Breast epithelium (tissue), 4 donors: ENCODE data around the gene CA5B. TPM values are rescaled to one million over a fixed set of nuclear protein-coding genes. Genes with fewer than 3 reads are reported as not detected.

ENCODE experiments used
- DNase-seq, 2 donors: peaks; one replicate each; pipeline ENCODE4 v3.0.0-alpha.2; 2019; ENCODE audit warnings: low spot score in 2 of 2
- H3K27ac ChIP-seq, 2 donors: fragments of 200-600 bp; sonication (generic) in 1 of 2; one replicate each; pipeline ENCODE4 v1.5.1; 2016 to 2019; ENCODE audit warnings: mild to moderate bottlenecking in 1 of 2
- H3K27me3 ChIP-seq, 2 donors: fragments of 200-600 bp; sonication (generic) in 1 of 2; one replicate each; pipeline versions ENCODE4 v1.5.1 to v1.6.0; 2017 to 2019; ENCODE audit warnings: control low read depth in 1 of 2, mild to moderate bottlenecking in 1 of 2
- H3K36me3 ChIP-seq: fragments of 200-600 bp; one replicate; pipeline ENCODE4 v1.5.1; 2019
- H3K4me1 ChIP-seq, 2 donors: fragments of 200-600 bp; sonication (generic); one replicate each; pipeline ENCODE4 v1.5.1; 2016 to 2019; ENCODE audit warnings: control low read depth in 1 of 2
- H3K4me3 ChIP-seq, 3 donors: fragments of 200-600 bp; sonication (generic); 1 replicate in 2 of 3; 2 replicates in 1 of 3; pipeline ENCODE4 v1.5.1; 2016 to 2019; ENCODE audit warnings: mild to moderate bottlenecking in 3 of 3, moderate library complexity in 2 of 3
- H3K9me3 ChIP-seq, 2 donors: fragments of 200-600 bp; sonication (generic) in 1 of 2; one replicate each; pipeline ENCODE4 v1.5.1; 2016 to 2019; ENCODE audit warnings: control low read depth in 1 of 2
- CTCF ChIP-seq, 3 donors: fragments of 450-650 bp; IDR thresholded peaks; one replicate each; pipeline ENCODE4 v1.5.1; 2016 to 2017; ENCODE audit warnings: antibody characterized with exemption in 3 of 3, mild to moderate bottlenecking in 3 of 3, moderate library complexity in 3 of 3
- POLR2A ChIP-seq: fragments of 450-650 bp; IDR thresholded peaks from one replicate; pipeline ENCODE4 v1.6.1; 2016; ENCODE audit warnings: antibody characterized with exemption, mild to moderate bottlenecking, moderate library complexity
- POLR2AphosphoS5 ChIP-seq, 3 donors: sonication (generic); formaldehyde crosslinking; IDR thresholded peaks; one replicate each; pipeline ENCODE4 v1.6.1; 2017; ENCODE audit warnings: antibody characterized with exemption in 3 of 3
- intact Hi-C: fragments of 100-400 bp; cut with DNase I; formaldehyde crosslinking; loops from one replicate; pipeline ENCODE4 v1.15.1; 2023; ENCODE audit warnings: low total_unique reads
- total RNA-seq, 3 donors: library from RNA; depleted of rRNA; stranded (reverse); fragments of >200 nt; gene quantifications; one replicate each; pipeline ENCODE4 v1.1.0, GENCODE V29; 2016

The CA5B gene
- total RNA-seq, 3 donors from 2014 or later = 16.1 to 23.0 (median 22.0) TPM

- H3K9me3 ChIP-seq = no peaks in the 10 kb centered on the region
- H3K4me3 ChIP-seq = no peak overlapping the region
- no peak overlapping the region for H3K27ac ChIP-seq
- H3K4me1 ChIP-seq = no peaks in the 10 kb centered on the region
- no peaks in the 10 kb centered on the region for H3K36me3 ChIP-seq
- H3K27me3 ChIP-seq = no peaks in the 10 kb centered on the region
- no peak for DNase-seq
- intact Hi-C loops = no loop called here
- TF ChIP-seq CTCF (IDR thresholded peaks at IDR 0.05) (no peak), POLR2AphosphoS5 (IDR thresholded peaks at IDR 0.05) (no peak), POLR2A (no peak)
These were observed 77.8 kb downstream of the CA5B start for GRCh38 chrX:15815779-15816437.

GRCh38 chrX:15816438-15816809 is 78.4 kb downstream of the CA5B start:
- H3K9me3 ChIP-seq = no peaks in the 10 kb centered on the region
- no peak for DNase-seq
- no peak overlapping the region for H3K27ac ChIP-seq
- TF ChIP-seq CTCF (IDR thresholded peaks at IDR 0.05) = no peak
- no peak for TF ChIP-seq POLR2AphosphoS5 (IDR thresholded peaks at IDR 0.05)
- no peak for TF ChIP-seq POLR2A
- H3K36me3 ChIP-seq = no peaks in the 10 kb centered on the region
- intact Hi-C loops = no loop called here
- H3K4me3 ChIP-seq = no peak overlapping the region
- no peaks in the 10 kb centered on the region for H3K27me3 ChIP-seq
- H3K4me1 ChIP-seq = no peaks in the 10 kb centered on the region

GRCh38 chrX:15816886-15817285 is 78.8 kb downstream of the CA5B start:
- no peaks in the 10 kb centered on the region for H3K36me3 ChIP-seq
- no peak overlapping the region for H3K4me3 ChIP-seq
- no peak for DNase-seq
- no peak overlapping the region for H3K27ac ChIP-seq
- TF ChIP-seq CTCF (IDR thresholded peaks at IDR 0.05) (no peak), POLR2AphosphoS5 (IDR thresholded peaks at IDR 0.05) (no peak), POLR2A (no peak)
- H3K27me3 ChIP-seq = no peaks in the 10 kb centered on the region
- H3K9me3 ChIP-seq = no peaks in the 10 kb centered on the region
- intact Hi-C loops = no loop called here
- H3K4me1 ChIP-seq = no peaks in the 10 kb centered on the region

- Histone ChIP-seq H3K9me3 (no peaks in the 10 kb centered on the region), H3K4me3 (no peak overlapping the region), H3K4me1 (no peaks in the 10 kb centered on the region), H3K27me3 (no peaks in the 10 kb centered on the region), H3K27ac (no peak overlapping the region), H3K36me3 (no peaks in the 10 kb centered on the region)
- TF ChIP-seq POLR2AphosphoS5 (IDR thresholded peaks at IDR 0.05) = no peak
- TF ChIP-seq POLR2A = no peak
- TF ChIP-seq CTCF (IDR thresholded peaks at IDR 0.05) = no peak
- no peak for DNase-seq
- intact Hi-C loops = no loop called here
These were observed 82.3 kb downstream of the CA5B start for GRCh38 chrX:15820106-15821073.

GRCh38 chrX:15822922-15823321 is 84.9 kb downstream of the CA5B start:
- no peaks in the 10 kb centered on the region for H3K36me3 ChIP-seq
- H3K4me1 ChIP-seq = no peaks in the 10 kb centered on the region
- H3K27ac ChIP-seq = no peak overlapping the region
- no peaks in the 10 kb centered on the region for H3K9me3 ChIP-seq
- intact Hi-C loops = no loop called here
- H3K27me3 ChIP-seq = no peaks in the 10 kb centered on the region
- DNase-seq = no peak
- H3K4me3 ChIP-seq = no peak overlapping the region
- no peak for TF ChIP-seq POLR2A
- no peak for TF ChIP-seq CTCF (IDR thresholded peaks at IDR 0.05)
- TF ChIP-seq POLR2AphosphoS5 (IDR thresholded peaks at IDR 0.05) = no peak
